GM23248 (cell line): Measurements from ENCODE around the gene ERBB4.

Experiments used
- EZH2 ChIP-seq: fragments of 200-600 bp; sonication (generic); IDR thresholded peaks from 2 replicates; pipeline ENCODE4 v1.6.1; 2018; ENCODE audit warnings: antibody characterized with exemption, mild to moderate bottlenecking; ENCODE audit not compliant: insufficient read depth, poor library complexity, severe bottlenecking
- EZH2phosphoT487 ChIP-seq: fragments of 200-600 bp; sonication (generic); IDR thresholded peaks from 2 replicates; pipeline ENCODE4 v1.6.1; 2018; ENCODE audit warnings: antibody characterized with exemption, moderate library complexity, mild to moderate bottlenecking, low read depth; ENCODE audit not compliant: insufficient read depth

GRCh38 chr2:211800001-211800400, 738.6 kb downstream of the ERBB4 start:
- TF ChIP-seq EZH2 (no peak), EZH2phosphoT487 (no peak)
